SK-N-SH (cell line): ENCODE data around the gene BTK. TPM values are rescaled to one million over a fixed set of nuclear protein-coding genes. Genes with fewer than 3 reads are reported as not detected.

Experiments
- CTCF ChIA-PET: fragments of 300-600, 350-600 bp; formaldehyde crosslinking; extraction: SDS; loops from one replicate; lab custom pipeline; 2021; lab: Yijun Ruan, JAX
- POLR2A ChIA-PET: fragments of 350-600 bp; sonication (Branson Sonifier 250); formaldehyde crosslinking; extraction: SDS; loops from one replicate; lab custom pipeline; 2020; ENCODE audit warnings: antibody characterized with exemption, inconsistent platforms; lab: Yijun Ruan, JAX
- DNase-seq: peaks from one replicate; pipeline ENCODE4 v3.0.0; 2012
- H2AFZ ChIP-seq: fragments of 200-600 bp; sonication (generic); 2 replicates; pipeline ENCODE4 v1.8.1; 2016; ENCODE audit warnings: antibody characterized with exemption, mild to moderate bottlenecking, low read depth
- H3F3A ChIP-seq: fragments of 200-600 bp; sonication (generic); replicated peaks from 2 replicates; pipeline ENCODE3; 2016; ENCODE audit warnings: antibody characterized with exemption, mild to moderate bottlenecking; ENCODE audit not compliant: insufficient read depth
- H3K27ac ChIP-seq, 2 experiments: fragments of 200-500 bp in 1 of 2; fragments of 200-600 bp in 1 of 2; sonication (Bioruptor generic) in 1 of 2; sonication (generic), shearing (Covaris generic) in 1 of 2; 2 replicates each; pipeline versions ENCODE4 v1.5.1 to v1.6.1; 2014 to 2016; ENCODE audit warnings: low read depth in 2 of 2, inconsistent platforms in 1 of 2, low read length in 1 of 2, mild to moderate bottlenecking in 1 of 2, mixed read lengths in 1 of 2
- H3K27me3 ChIP-seq: fragments of 200-600 bp; sonication (generic), shearing (Covaris generic); 2 replicates; pipeline ENCODE4 v1.6.1; 2016; ENCODE audit warnings: mixed run types; ENCODE audit not compliant: insufficient read depth
- H3K36me3 ChIP-seq, 2 experiments: fragments of 200-500 bp in 1 of 2; fragments of 200-600 bp in 1 of 2; sonication (Bioruptor generic) in 1 of 2; sonication (generic) in 1 of 2; replicated peaks in 1 of 2; 2 replicates each; pipeline versions ENCODE3 to v1.5.1; 2014 to 2016; ENCODE audit warnings: low read length in 1 of 2, mild to moderate bottlenecking in 1 of 2; ENCODE audit not compliant: insufficient read depth in 2 of 2, control insufficient read depth in 1 of 2
- H3K4me1 ChIP-seq, 2 experiments: fragments of 200-500 bp in 1 of 2; fragments of 200-600 bp in 1 of 2; sonication (Bioruptor generic) in 1 of 2; sonication (generic), shearing (Covaris generic) in 1 of 2; 2 replicates each; pipeline versions ENCODE4 v1.5.1 to v1.6.1; 2014 to 2016; ENCODE audit warnings: low read depth in 1 of 2, low read length in 1 of 2, mixed run types in 1 of 2; ENCODE audit not compliant: insufficient read depth in 2 of 2, control insufficient read depth in 1 of 2
- H3K4me2 ChIP-seq: fragments of 200-600 bp; sonication (generic), shearing (Covaris generic); 2 replicates; pipeline ENCODE4 v1.6.1; 2017; ENCODE audit warnings: mixed run types
- H3K4me3 ChIP-seq, 2 experiments: fragments of 200-500 bp in 1 of 2; fragments of 200-600 bp in 1 of 2; sonication (Bioruptor generic) in 1 of 2; sonication (generic), shearing (Covaris generic) in 1 of 2; 2 replicates each; pipeline versions ENCODE4 v1.5.1 to v1.8.1; 2014 to 2016; ENCODE audit warnings: low read depth in 2 of 2, inconsistent platforms in 1 of 2, low read length in 1 of 2, mild to moderate bottlenecking in 1 of 2, mixed read lengths in 1 of 2, moderate library complexity in 1 of 2
- H3K79me2 ChIP-seq: fragments of 200-600 bp; sonication (generic); 2 replicates; pipeline ENCODE4 v1.8.1; 2017; ENCODE audit warnings: mild to moderate bottlenecking; ENCODE audit not compliant: insufficient read depth
- H3K9ac ChIP-seq: fragments of 200-600 bp; sonication (generic); 2 replicates; pipeline ENCODE4 v1.6.1; 2017; ENCODE audit warnings: mixed run types
- H3K9me2 ChIP-seq: fragments of 200-600 bp; sonication (generic); 2 replicates; pipeline ENCODE4 v1.6.1; 2017; ENCODE audit warnings: mixed run types
- H3K9me3 ChIP-seq: fragments of 200-600 bp; sonication (generic); 2 replicates; pipeline ENCODE4 v1.6.1; 2017; ENCODE audit warnings: mixed run types, mild to moderate bottlenecking, moderate library complexity
- H4K20me1 ChIP-seq: fragments of 200-600 bp; sonication (generic); 2 replicates; pipeline ENCODE4 v1.6.1; 2017; ENCODE audit warnings: mild to moderate bottlenecking, mixed run types; ENCODE audit not compliant: insufficient read depth
- ELF1 ChIP-seq: IDR thresholded peaks from 2 replicates; pipeline ENCODE4 v1.4.0; 2012
- EZH2phosphoT487 ChIP-seq: fragments of 200-600 bp; sonication (generic); IDR thresholded peaks from 2 replicates; pipeline ENCODE4 v1.6.1; 2017; ENCODE audit warnings: low read depth, mixed run types, mild to moderate bottlenecking, antibody characterized with exemption, moderate library complexity, borderline replicate concordance
- FOSL2 ChIP-seq: IDR thresholded peaks from 2 replicates; pipeline ENCODE4 v1.4.0; 2012; ENCODE audit warnings: low read depth, mild to moderate bottlenecking, moderate library complexity, borderline replicate concordance
- FOXJ3 ChIP-seq: sonication (generic); formaldehyde crosslinking; IDR thresholded peaks from 2 replicates; pipeline ENCODE4 v1.5.1; 2020; ENCODE audit warnings: mild to moderate bottlenecking, missing genetic modification reagents
- FOXM1 ChIP-seq: IDR thresholded peaks from 2 replicates; pipeline ENCODE4 v1.4.0; 2012; ENCODE audit warnings: low read depth, mild to moderate bottlenecking
- GABPA ChIP-seq: IDR thresholded peaks from 2 replicates; pipeline ENCODE4 v1.4.0; 2012; ENCODE audit warnings: low read depth, mild to moderate bottlenecking
- GATA2 ChIP-seq: sonication (generic); formaldehyde crosslinking; IDR thresholded peaks from 2 replicates; pipeline ENCODE4 v1.5.0; 2020; ENCODE audit warnings: mild to moderate bottlenecking, missing genetic modification reagents
- MXI1 ChIP-seq: IDR thresholded peaks from 2 replicates; pipeline ENCODE4 v1.6.1; 2012; ENCODE audit warnings: mild to moderate bottlenecking, low read depth, low read length, improper control_type of control experiment
- NRF1 ChIP-seq: IDR thresholded peaks from 2 replicates; pipeline ENCODE4 v1.6.1; 2012; ENCODE audit warnings: low read depth, mild to moderate bottlenecking, low read length
- RAD21 ChIP-seq: IDR thresholded peaks from 2 replicates; pipeline ENCODE4 v1.6.1; 2012; ENCODE audit warnings: mild to moderate bottlenecking, low read length
- RFX5 ChIP-seq: IDR thresholded peaks from 2 replicates; pipeline ENCODE4 v1.6.1; 2012; ENCODE audit warnings: mild to moderate bottlenecking, improper control_type of control experiment, low read length
- RXRA ChIP-seq: IDR thresholded peaks from 2 replicates; pipeline ENCODE4 v1.4.0; 2012; ENCODE audit warnings: low read depth, mild to moderate bottlenecking, borderline replicate concordance
- TEAD4 ChIP-seq: IDR thresholded peaks from 2 replicates; pipeline ENCODE4 v1.4.0; 2012; ENCODE audit warnings: mild to moderate bottlenecking, borderline replicate concordance; ENCODE audit not compliant: insufficient read depth
- YY1 ChIP-seq: IDR thresholded peaks from 2 replicates; pipeline ENCODE4 v1.4.0; 2012; ENCODE audit warnings: low read depth, mild to moderate bottlenecking
- WGBS: methylation state at CpG from one replicate; pipeline ENCODE4 v1.1.6; 2017; ENCODE audit warnings: low lambda C conversion rate; 5-methylcytosine and 5-hydroxymethylcytosine counted together
- polyA plus RNA-seq, 3 experiments: library from polyadenylated mRNA; depleted of rRNA; stranded (reverse); fragments of >200 nt; gene quantifications; 2 replicates each; pipeline ENCODE4 v1.2.3, GENCODE V29; 2012
- TF ChIP-seq, protein P1 (sequence below): IDR thresholded peaks from 2 replicates; pipeline ENCODE4; 2012
- TF ChIP-seq, protein P2 (sequence below): fragments of 150-350 bp; IDR thresholded peaks from 2 replicates; pipeline ENCODE4 v1.6.1; 2016; ENCODE audit warnings: mild to moderate bottlenecking, low read depth, low read length
- TF ChIP-seq, protein P3 (sequence below): IDR thresholded peaks from 2 replicates; pipeline ENCODE4 v1.4.0; 2012; ENCODE audit warnings: low read depth, borderline replicate concordance
- TF ChIP-seq, protein P4 (sequence below): IDR thresholded peaks from 2 replicates; pipeline ENCODE4 v1.6.1; 2012; ENCODE audit warnings: mild to moderate bottlenecking, low read depth, low read length, moderate library complexity

BTK gene
- polyA plus RNA-seq, 1 of the 3 experiments (the other 2 are of a cell fraction), result not detected

DNA sequence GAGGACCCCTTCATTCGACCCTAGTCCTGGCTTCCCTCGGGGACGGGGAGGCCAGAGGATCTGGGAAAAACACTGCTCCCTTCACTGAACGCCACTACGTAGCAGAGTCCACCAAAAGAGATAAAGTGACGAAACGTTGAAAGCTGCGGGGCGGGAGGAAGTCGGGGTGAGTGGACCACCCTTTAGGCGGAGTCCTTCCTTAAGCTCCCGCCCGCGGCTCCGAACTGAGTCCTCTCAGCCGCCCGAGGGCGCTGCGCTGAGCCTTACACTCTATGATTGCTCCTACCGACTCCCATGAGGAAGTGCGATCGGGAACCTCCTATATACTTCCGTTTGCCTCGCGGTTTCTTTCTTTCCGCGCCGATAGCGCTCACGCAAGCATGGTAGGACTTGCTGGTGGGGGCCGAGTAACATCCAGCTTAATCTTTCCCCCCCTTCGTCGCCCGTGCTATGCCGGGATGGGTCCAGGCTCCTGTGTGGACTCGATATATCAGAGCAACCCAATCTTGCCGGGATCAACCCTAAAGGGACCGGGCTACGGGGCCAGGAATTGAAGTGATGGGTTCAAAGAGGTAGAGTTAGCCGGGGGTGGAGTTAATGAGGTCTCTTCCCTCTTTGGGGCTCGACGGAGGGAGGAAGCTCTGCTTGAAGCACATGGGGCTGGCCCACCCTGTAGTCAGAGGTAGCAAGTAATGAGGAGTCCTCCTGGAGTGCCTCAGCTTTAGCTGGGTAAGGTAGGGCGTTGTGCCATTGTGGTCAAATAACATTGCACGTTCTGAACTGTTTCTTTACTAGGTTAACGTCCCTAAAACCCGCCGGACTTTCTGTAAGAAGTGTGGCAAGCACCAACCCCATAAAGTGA is 4.9 kb upstream of the BTK start, which contains the start of gene RPL36A (continued):
- TF ChIP-seq, protein P1, sequence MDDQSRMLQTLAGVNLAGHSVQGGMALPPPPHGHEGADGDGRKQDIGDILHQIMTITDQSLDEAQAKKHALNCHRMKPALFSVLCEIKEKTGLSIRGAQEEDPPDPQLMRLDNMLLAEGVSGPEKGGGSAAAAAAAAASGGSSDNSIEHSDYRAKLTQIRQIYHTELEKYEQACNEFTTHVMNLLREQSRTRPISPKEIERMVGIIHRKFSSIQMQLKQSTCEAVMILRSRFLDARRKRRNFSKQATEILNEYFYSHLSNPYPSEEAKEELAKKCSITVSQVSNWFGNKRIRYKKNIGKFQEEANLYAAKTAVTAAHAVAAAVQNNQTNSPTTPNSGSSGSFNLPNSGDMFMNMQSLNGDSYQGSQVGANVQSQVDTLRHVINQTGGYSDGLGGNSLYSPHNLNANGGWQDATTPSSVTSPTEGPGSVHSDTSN, result 0 out of 2 replicates have a peak, but pooled peaks have one; percentile 16
- TF ChIP-seq FOXJ3, result no peak
- TF ChIP-seq MXI1, result peak; percentile 60; the same call in 1 of the 2 replicates
- TF ChIP-seq ELF1, result peak; percentile 92
- no peak; the same call in 1 of the 2 replicates for TF ChIP-seq RXRA
- TF ChIP-seq EZH2phosphoT487, result no peak
- TF ChIP-seq, protein P2, sequence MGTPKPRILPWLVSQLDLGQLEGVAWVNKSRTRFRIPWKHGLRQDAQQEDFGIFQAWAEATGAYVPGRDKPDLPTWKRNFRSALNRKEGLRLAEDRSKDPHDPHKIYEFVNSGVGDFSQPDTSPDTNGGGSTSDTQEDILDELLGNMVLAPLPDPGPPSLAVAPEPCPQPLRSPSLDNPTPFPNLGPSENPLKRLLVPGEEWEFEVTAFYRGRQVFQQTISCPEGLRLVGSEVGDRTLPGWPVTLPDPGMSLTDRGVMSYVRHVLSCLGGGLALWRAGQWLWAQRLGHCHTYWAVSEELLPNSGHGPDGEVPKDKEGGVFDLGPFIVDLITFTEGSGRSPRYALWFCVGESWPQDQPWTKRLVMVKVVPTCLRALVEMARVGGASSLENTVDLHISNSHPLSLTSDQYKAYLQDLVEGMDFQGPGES, result peak; percentile 8; the same call in 1 of the 2 replicates
- TF ChIP-seq RFX5, result peak; percentile 57; the same call in 1 of the 2 replicates
- TF ChIP-seq TEAD4, result no peak
- TF ChIP-seq, protein P3, sequence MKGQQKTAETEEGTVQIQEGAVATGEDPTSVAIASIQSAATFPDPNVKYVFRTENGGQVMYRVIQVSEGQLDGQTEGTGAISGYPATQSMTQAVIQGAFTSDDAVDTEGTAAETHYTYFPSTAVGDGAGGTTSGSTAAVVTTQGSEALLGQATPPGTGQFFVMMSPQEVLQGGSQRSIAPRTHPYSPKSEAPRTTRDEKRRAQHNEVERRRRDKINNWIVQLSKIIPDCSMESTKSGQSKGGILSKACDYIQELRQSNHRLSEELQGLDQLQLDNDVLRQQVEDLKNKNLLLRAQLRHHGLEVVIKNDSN, result no peak
- peak; percentile 57; the same call in 1 of the 2 replicates for TF ChIP-seq YY1

DNA sequence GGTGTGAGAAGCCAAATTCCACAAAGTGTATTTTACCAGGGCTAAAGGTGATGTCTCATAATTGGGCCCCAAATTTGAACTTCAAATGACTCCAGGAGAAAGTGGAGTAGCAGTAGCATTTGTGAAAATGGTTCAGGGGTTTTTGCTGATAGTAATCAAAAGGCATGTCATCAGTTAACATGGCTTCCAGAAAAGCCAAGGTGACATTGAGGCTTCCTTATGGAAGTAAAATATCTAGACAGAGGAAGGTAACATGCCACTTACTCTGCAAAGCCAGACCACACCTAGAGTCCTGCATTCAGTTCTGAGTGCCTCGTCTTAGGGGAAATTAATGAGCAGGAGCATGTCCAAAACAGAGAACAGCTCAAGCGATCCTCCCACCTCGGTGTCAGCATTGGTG is 2.6 kb upstream of the BTK start:
- peaks cover 13% of the 10 kb centered on the region for H3F3A ChIP-seq
- H3K27me3 ChIP-seq, result peaks cover 3% of the 10 kb centered on the region; the same call in 1 of the 2 replicates
- WGBS, result 20% methylated on average over 3 of the region's 3 CpGs
- DNase-seq, result no peak
- H3K79me2 ChIP-seq, result peaks cover 18% of the 10 kb centered on the region; the same call in 1 of the 2 replicates
- no peak overlapping the region for H3K4me2 ChIP-seq
- H3K9ac ChIP-seq, result no peak overlapping the region
- H3K9me2 ChIP-seq, result no peaks in the 10 kb centered on the region
- H3K27ac ChIP-seq, result no peak overlapping the region
- H3K9me3 ChIP-seq, result no peaks in the 10 kb centered on the region
- no peak overlapping the region for H3K4me3 ChIP-seq
- H4K20me1 ChIP-seq, result no peaks in the 10 kb centered on the region
- CTCF ChIA-PET, result no interaction called here
- POLR2A ChIA-PET, result no interaction called here
- H3K4me1 ChIP-seq, result peaks cover 8 to 10% of the 10 kb centered on the region in 2 experiments; a peak in 3 of 4 replicates
- H3K36me3 ChIP-seq, result peaks cover 17 to 21% of the 10 kb centered on the region in 2 experiments
- no peak overlapping the region for H2AFZ ChIP-seq
- TF ChIP-seq MXI1 (no peak), GABPA (no peak), GATA2 (CRISPR knock-in tag) (no peak), FOXM1 (no peak), RFX5 (no peak), EZH2phosphoT487 (no peak), FOSL2 (no peak), TEAD4 (no peak), NRF1 (no peak), RAD21 (no peak)
- TF ChIP-seq, protein P4, sequence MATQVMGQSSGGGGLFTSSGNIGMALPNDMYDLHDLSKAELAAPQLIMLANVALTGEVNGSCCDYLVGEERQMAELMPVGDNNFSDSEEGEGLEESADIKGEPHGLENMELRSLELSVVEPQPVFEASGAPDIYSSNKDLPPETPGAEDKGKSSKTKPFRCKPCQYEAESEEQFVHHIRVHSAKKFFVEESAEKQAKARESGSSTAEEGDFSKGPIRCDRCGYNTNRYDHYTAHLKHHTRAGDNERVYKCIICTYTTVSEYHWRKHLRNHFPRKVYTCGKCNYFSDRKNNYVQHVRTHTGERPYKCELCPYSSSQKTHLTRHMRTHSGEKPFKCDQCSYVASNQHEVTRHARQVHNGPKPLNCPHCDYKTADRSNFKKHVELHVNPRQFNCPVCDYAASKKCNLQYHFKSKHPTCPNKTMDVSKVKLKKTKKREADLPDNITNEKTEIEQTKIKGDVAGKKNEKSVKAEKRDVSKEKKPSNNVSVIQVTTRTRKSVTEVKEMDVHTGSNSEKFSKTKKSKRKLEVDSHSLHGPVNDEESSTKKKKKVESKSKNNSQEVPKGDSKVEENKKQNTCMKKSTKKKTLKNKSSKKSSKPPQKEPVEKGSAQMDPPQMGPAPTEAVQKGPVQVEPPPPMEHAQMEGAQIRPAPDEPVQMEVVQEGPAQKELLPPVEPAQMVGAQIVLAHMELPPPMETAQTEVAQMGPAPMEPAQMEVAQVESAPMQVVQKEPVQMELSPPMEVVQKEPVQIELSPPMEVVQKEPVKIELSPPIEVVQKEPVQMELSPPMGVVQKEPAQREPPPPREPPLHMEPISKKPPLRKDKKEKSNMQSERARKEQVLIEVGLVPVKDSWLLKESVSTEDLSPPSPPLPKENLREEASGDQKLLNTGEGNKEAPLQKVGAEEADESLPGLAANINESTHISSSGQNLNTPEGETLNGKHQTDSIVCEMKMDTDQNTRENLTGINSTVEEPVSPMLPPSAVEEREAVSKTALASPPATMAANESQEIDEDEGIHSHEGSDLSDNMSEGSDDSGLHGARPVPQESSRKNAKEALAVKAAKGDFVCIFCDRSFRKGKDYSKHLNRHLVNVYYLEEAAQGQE, result no peak
- TF ChIP-seq, protein P1, result no peak
- TF ChIP-seq, protein P3, result no peak
